Activated T-cell treated with anti-CD3 and anti-CD28 coated beads for 4 hours (primary cell): ENCODE results near the gene FAM163B.
A peak's percentile ranks its signal among the peaks of the same experiment; 100 is the strongest.
"Not testable (repeated sequence)": the region's sequence is repeated elsewhere in the genome, so short reads cannot be mapped to it uniquely, and the experiment has no call there.

Experiments used
- DNase-seq: peaks from one replicate; pipeline ENCODE4 v3.0.0-alpha.2; 2020

The FAM163B gene

DNA sequence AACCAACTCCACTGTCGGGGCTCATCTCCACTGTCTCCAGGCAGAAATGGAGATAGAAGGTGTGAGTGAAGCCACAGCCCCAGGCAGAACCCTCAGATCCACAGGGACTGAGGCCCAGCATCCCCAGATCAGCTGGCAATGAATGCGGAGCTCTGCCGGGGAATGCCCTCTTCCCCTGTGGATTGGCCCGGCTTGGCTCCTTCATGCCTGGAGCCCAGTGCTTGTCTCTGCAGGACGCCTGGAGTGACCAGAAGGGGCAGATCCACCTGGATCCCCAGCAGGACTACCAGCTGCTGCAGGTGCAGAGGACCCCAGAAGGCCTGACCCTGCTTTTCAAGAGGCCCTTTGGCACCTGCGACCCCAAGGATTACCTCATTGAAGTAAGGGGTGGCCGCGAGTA lies 30.4 kb upstream of the FAM163B start:
- DNase-seq = no peak

GRCh38 chr9:133638711-133639110 lies 29.5 kb upstream of the FAM163B start:
- DNase-seq = no peak

- DNase-seq = no peak
Measured at GRCh38 chr9:133638076-133638475, 28.9 kb upstream of the FAM163B start.

GRCh38 chr9:133637451-133638055 lies 28.4 kb upstream of the FAM163B start:
- no peak for DNase-seq

GRCh38 chr9:133636902-133637301 lies 27.7 kb upstream of the FAM163B start:
- DNase-seq = no peak

GRCh38 chr9:133635533-133636531 lies 26.6 kb upstream of the FAM163B start, which contains the start of gene DBH:
TSS of gene DBH (plus strand) at chr9:133636363. CDS start at chr9:133636372, 9 bp downstream.
- DNase-seq = no peak

- DNase-seq = no peak
Measured at GRCh38 chr9:133635098-133635497, 25.9 kb upstream of the FAM163B start.

DNA sequence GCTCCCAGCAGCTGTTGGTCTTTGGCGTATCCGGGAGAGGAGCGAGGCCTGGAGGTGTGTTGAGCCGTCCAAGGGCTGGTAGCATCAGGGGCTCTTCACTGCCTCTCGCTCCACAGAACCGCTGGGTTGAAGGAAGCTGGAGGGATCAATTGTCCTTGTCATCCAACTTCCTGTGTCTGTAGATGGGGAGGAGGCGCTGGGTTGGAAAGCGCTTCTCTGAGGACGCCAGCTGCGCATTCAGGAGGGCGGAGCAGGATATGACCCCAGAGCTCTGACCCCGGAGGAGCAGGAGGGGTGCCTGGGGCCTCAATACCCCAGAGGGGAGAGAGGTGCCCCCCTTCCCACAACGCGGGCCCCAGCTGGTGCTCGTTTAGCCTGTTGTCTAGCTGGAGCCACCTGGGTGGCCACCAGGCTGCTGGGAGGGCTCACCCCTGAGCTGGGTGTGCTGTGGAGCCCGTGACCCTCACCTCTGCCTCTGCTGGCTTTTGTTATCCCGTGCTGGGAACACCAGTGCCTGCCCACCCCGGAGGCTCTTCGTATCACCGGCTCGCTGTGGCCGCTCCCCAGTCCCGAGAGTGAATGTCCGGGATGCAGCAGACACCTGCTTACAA lies 25.0 kb upstream of the FAM163B start:
- DNase-seq = no peak

DNA sequence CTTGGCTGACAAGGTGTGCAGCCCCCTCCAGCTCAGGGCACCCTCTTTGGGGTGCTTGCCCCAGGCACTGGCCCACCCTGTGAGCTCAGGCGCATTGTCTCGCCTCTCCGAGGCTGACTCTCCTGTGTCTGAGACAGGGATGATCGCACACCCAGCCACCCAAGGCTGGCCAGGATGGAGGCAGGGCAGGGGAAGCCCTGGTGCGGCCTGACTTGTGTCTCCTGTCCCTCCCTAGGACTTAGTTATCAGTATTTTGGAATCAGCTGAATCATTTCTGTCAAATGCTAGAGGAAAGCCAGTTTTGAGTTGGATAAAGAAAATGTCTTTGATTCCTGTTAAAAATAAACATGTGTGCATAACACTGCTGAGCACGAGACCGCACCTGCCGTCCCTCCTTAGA lies 24.5 kb upstream of the FAM163B start:
- no peak for DNase-seq

GRCh38 chr9:133632806-133633680 lies 23.9 kb upstream of the FAM163B start:
- no peak for DNase-seq

- no peak for DNase-seq
Measured at GRCh38 chr9:133631111-133631510, 21.9 kb upstream of the FAM163B start.

GRCh38 chr9:133629221-133630110 lies 20.3 kb upstream of the FAM163B start:
- DNase-seq = no peak

DNA sequence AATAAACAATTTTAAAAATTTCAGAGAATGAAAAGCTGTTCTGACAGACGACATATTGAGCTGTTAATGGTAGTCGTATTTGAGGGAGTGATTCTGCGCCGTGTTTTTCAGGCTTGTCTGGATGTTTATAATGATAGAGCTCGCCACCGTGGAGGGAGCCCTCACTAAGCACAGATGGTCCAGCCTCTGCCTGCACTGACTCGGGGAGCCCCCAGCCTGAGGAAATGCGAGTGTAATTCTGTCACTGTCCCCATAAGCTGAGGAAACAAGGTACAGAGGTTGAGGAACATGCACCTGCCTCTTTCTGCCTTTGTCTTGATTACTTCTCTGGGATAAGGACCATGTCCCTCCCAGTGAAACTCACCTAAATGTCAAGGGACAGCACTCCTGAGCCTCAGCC lies 19.6 kb upstream of the FAM163B start:
- no peak for DNase-seq

GRCh38 chr9:133627341-133627740 lies 18.2 kb upstream of the FAM163B start:
- no peak for DNase-seq

DNA sequence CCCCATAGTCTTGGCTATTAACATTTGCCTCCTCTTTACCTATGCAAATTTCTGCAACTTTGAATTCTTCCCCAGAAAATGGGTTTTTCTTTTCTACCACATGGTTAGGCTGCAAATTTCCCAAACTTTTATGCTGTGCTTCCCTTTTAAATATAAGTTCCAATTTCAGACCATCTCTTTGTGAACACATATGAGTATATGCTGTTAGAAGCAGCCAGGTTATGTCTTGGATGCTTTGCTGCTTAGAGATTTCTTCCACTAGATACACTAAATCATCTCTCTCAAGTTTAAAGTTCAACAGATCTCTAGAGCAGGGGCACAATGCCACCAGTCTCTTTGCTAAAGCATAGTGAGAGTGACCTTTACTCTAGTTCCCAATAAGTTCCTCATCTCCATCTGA lies 16.8 kb upstream of the FAM163B start:
- DNase-seq = not testable (repeated sequence)

DNA sequence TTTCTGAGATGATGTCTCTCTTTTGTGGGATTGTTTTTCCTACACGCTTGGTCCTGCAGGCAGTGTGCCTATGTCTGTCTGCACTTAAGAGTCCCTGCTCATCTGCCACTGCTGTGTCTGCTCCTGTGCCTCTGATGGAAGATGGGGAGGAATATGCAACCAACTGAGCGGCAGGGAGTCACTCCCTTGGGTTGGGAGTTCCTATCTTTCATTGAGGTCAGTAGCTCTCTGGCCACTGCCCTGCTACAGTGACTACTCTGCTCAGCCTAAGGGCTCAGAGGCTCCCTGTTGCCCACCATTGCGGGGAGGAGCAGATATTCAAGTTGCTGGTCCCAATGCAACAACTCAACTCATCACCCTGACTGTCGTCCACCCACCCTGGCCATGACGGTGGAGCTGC lies 13.4 kb upstream of the FAM163B start:
- no peak for DNase-seq

DNA sequence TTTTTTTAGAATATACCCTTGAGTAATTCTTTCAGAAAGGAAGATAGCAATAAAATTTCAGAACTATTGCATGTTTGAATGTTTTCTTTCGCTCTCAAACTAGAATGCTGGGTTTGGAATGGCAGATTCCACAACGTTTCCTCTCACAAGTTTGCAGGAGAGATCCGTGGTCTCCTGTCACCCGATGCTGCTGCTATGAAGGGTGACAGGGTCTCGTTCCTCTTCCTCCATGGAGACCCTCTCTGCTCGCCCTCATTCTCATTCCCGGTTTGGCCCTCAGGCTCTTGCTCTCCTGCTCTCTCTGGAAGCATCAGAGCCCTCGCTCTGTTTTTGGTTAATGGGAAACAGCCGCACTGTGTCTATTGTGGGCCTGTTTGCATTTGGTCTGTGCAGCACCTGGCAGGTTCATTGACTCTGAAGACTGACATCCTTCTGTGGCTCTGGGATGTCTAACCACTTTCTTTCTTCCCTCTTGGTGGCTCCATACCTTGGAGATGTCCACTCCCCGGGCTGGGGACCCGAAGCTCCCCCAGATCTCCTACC lies 12.6 kb upstream of the FAM163B start:
- no peak for DNase-seq

DNA sequence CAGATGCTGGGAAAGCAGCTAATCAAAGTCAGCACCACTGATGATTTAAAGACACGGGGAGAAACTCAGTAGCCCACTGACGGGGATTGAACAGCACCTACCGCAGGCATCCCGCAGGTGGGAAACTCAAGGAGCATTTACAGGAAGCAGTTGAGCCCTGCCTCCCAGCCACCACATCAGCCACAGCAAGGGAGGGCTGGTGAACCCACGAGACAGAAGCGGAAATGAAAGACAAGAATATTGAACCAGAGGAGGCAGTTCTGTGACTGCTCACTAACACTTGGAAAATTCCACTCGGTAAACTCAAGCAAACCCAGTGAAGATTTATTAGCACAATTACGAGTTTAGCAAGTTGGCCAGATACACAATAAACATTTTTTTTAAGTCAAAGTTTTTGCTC lies 10.6 kb upstream of the FAM163B start:
- DNase-seq = peak; percentile 41

DNA sequence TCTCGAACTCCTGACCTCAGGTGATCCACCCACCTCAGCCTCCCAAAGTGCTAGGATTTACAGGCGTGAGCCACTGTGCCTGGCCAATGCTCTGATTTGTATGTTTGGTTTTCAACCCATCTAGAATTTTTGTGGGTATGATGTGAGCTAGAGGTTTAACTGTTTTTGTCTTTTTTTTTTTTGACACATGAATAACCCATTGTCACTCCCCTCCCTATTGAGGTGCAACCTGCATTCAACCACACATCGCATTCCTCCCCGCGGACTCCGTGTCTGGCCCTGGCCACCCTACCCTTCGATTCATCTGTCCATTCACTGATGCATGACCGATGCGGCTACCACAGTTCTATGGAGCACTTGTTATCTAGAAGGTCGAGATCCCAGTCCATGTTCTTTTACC lies 9.5 kb upstream of the FAM163B start:
- no peak for DNase-seq

- no peak for DNase-seq
Measured at GRCh38 chr9:133616643-133617405, 7.6 kb upstream of the FAM163B start.
